ENCODE results near the gene BRME1.
A peak's percentile ranks its signal among the peaks of the same experiment; 100 is the strongest.

BRME1 gene

GRCh38 chr19:13861714-13862531 is 44.0 kb downstream of the BRME1 start:
- H2BK12ac ChIP-seq (ENCODE audit: low read length): peak overlapping the region; percentile 95
- peak overlapping the region; percentile 95 for H3K4ac ChIP-seq (ENCODE audit: low read depth, low read length)
- peaks cover 6% of the 10 kb centered on the region for H3K27me3 ChIP-seq (ENCODE audit: insufficient read depth, low read length)
- H4K8ac ChIP-seq (ENCODE audit: low read depth, low read length): peak overlapping the region; percentile 96
- peak overlapping the region; percentile 98 for H3K14ac ChIP-seq (ENCODE audit: low read length)
- peak overlapping the region; percentile 79 for H2AFZ ChIP-seq (ENCODE audit: insufficient read depth, low read length, poor library complexity)
- H3K23ac ChIP-seq (ENCODE audit: low read length): no peak overlapping the region
- H3K79me2 ChIP-seq (ENCODE audit: control insufficient read depth, insufficient read depth, low read length, poor library complexity): peaks cover 8% of the 10 kb centered on the region
- no peak overlapping the region for H3K4me3 ChIP-seq (ENCODE audit: low read depth, low read length)
- no peaks in the 10 kb centered on the region for H3K36me3 ChIP-seq (ENCODE audit: control insufficient read depth in 1 of 2, insufficient read depth in 2 of 2, low read length in 2 of 2)
- no CpG with 5 or more reads among the region's 27 CpGs for WGBS (ENCODE audit: extremely low coverage, insufficient coverage, insufficient read length)
- peak overlapping the region; percentile 98 for H2BK5ac ChIP-seq (ENCODE audit: low read depth, low read length, poor library complexity)
- peaks cover 2% of the 10 kb centered on the region for H3K9me3 ChIP-seq (ENCODE audit: insufficient read depth, low read depth, low read length)
- H3K18ac ChIP-seq (ENCODE audit: low read length): peak overlapping the region; percentile 97
- H3K4me2 ChIP-seq (ENCODE audit: low read length): peak overlapping the region; percentile 86
- H4K91ac ChIP-seq (ENCODE audit: low read depth, low read length): peak overlapping the region; percentile 100
- peak overlapping the region; percentile 89 for H3K27ac ChIP-seq (ENCODE audit: low read depth, low read length)
- H2BK120ac ChIP-seq (ENCODE audit: insufficient read depth, low read length, poor library complexity): peak overlapping the region; percentile 100
- peak; percentile 89 to 94 for DNase-seq
- H3K79me1 ChIP-seq (ENCODE audit: low read length): peaks cover 20% of the 10 kb centered on the region
- peak overlapping the region; percentile 97 for H4K12ac ChIP-seq (ENCODE audit: low read depth, low read length)
- H3K4me1 ChIP-seq (ENCODE audit: control insufficient read depth in 1 of 2, insufficient read depth in 2 of 2, low read length in 2 of 2): peaks cover 14 to 16% of the 10 kb centered on the region in 2 experiments
- H3K9ac ChIP-seq (ENCODE audit: low read length): peak overlapping the region; percentile 78
- H2AK5ac ChIP-seq (ENCODE audit: low read length): peak overlapping the region; percentile 100

- Histone ChIP-seq H2BK120ac (ENCODE audit: insufficient read depth, low read length, poor library complexity) (peak overlapping the region; percentile 100), H2AK5ac (ENCODE audit: low read length) (peak overlapping the region; percentile 100), H2BK5ac (ENCODE audit: low read depth, low read length, poor library complexity) (peak overlapping the region; percentile 98), H3K23ac (ENCODE audit: low read length) (no peak overlapping the region), H4K12ac (ENCODE audit: low read depth, low read length) (peak overlapping the region; percentile 97), H3K27me3 (ENCODE audit: insufficient read depth, low read length) (peaks cover 6% of the 10 kb centered on the region), H3K4ac (ENCODE audit: low read depth, low read length) (peak overlapping the region; percentile 95), H3K36me3 (ENCODE audit: control insufficient read depth in 1 of 2, insufficient read depth in 2 of 2, low read length in 2 of 2) (no peaks in the 10 kb centered on the region), H4K91ac (ENCODE audit: low read depth, low read length) (peak overlapping the region; percentile 100), H3K4me3 (ENCODE audit: low read depth, low read length) (no peak overlapping the region), H3K27ac (ENCODE audit: low read depth, low read length) (peak overlapping the region; percentile 89), H2BK12ac (ENCODE audit: low read length) (peak overlapping the region; percentile 95), H4K8ac (ENCODE audit: low read depth, low read length) (peak overlapping the region; percentile 96), H3K79me1 (ENCODE audit: low read length) (peaks cover 20% of the 10 kb centered on the region), H3K9me3 (ENCODE audit: insufficient read depth, low read depth, low read length) (no peaks in the 10 kb centered on the region), H3K4me1 (ENCODE audit: control insufficient read depth in 1 of 2, insufficient read depth in 2 of 2, low read length in 2 of 2) (peaks cover 14 to 16% of the 10 kb centered on the region in 2 experiments), H3K4me2 (ENCODE audit: low read length) (peak overlapping the region; percentile 86), H2AFZ (ENCODE audit: insufficient read depth, low read length, poor library complexity) (peak overlapping the region; percentile 79), H3K79me2 (ENCODE audit: control insufficient read depth, insufficient read depth, low read length, poor library complexity) (peaks cover 8% of the 10 kb centered on the region), H3K18ac (ENCODE audit: low read length) (peak overlapping the region; percentile 97), H3K9ac (ENCODE audit: low read length) (peak overlapping the region; percentile 59), H3K14ac (ENCODE audit: low read length) (peak overlapping the region; percentile 98)
- WGBS (ENCODE audit: extremely low coverage, insufficient coverage, insufficient read length): no CpG with 5 or more reads among the region's 11 CpGs
- DNase-seq: no peak
Observed at GRCh38 chr19:13861392-13861713, 44.6 kb downstream of the BRME1 start.

GRCh38 chr19:13860679-13861391 is 45.1 kb downstream of the BRME1 start:
- H4K8ac ChIP-seq (ENCODE audit: low read depth, low read length): no peak overlapping the region
- WGBS (ENCODE audit: extremely low coverage, insufficient coverage, insufficient read length): no CpG with 5 or more reads among the region's 13 CpGs
- H3K4me2 ChIP-seq (ENCODE audit: low read length): no peak overlapping the region
- H3K79me1 ChIP-seq (ENCODE audit: low read length): peaks cover 20% of the 10 kb centered on the region
- peak overlapping the region; percentile 2 for H2BK5ac ChIP-seq (ENCODE audit: low read depth, low read length, poor library complexity)
- H3K27ac ChIP-seq (ENCODE audit: low read depth, low read length): no peak overlapping the region
- H2AFZ ChIP-seq (ENCODE audit: insufficient read depth, low read length, poor library complexity): no peak overlapping the region
- H3K27me3 ChIP-seq (ENCODE audit: insufficient read depth, low read length): peaks cover 3% of the 10 kb centered on the region
- no peak overlapping the region for H3K23ac ChIP-seq (ENCODE audit: low read length)
- no peak overlapping the region for H4K12ac ChIP-seq (ENCODE audit: low read depth, low read length)
- H3K79me2 ChIP-seq (ENCODE audit: control insufficient read depth, insufficient read depth, low read length, poor library complexity): peaks cover 8% of the 10 kb centered on the region
- H3K4ac ChIP-seq (ENCODE audit: low read depth, low read length): no peak overlapping the region
- peak overlapping the region; percentile 100 for H4K91ac ChIP-seq (ENCODE audit: low read depth, low read length)
- H2BK120ac ChIP-seq (ENCODE audit: insufficient read depth, low read length, poor library complexity): peak overlapping the region; percentile 100
- H3K4me3 ChIP-seq (ENCODE audit: low read depth, low read length): no peak overlapping the region
- no peaks in the 10 kb centered on the region for H3K9me3 ChIP-seq (ENCODE audit: insufficient read depth, low read depth, low read length)
- H3K18ac ChIP-seq (ENCODE audit: low read length): no peak overlapping the region
- DNase-seq: no peak
- no peaks in the 10 kb centered on the region for H3K36me3 ChIP-seq (ENCODE audit: control insufficient read depth in 1 of 2, insufficient read depth in 2 of 2, low read length in 2 of 2)
- H3K4me1 ChIP-seq (ENCODE audit: control insufficient read depth in 1 of 2, insufficient read depth in 2 of 2, low read length in 2 of 2): peaks cover 10 to 14% of the 10 kb centered on the region in 2 experiments
- peak overlapping the region; percentile 13 for H3K14ac ChIP-seq (ENCODE audit: low read length)
- H2BK12ac ChIP-seq (ENCODE audit: low read length): peak overlapping the region; percentile 95
- peak overlapping the region; percentile 13 for H2AK5ac ChIP-seq (ENCODE audit: low read length)
- no peak overlapping the region for H3K9ac ChIP-seq (ENCODE audit: low read length)

- peak overlapping the region; percentile 78 for H3K18ac ChIP-seq (ENCODE audit: low read length)
- no peak overlapping the region for H4K12ac ChIP-seq (ENCODE audit: low read depth, low read length)
- peaks cover 10 to 14% of the 10 kb centered on the region in 2 experiments for H3K4me1 ChIP-seq (ENCODE audit: control insufficient read depth in 1 of 2, insufficient read depth in 2 of 2, low read length in 2 of 2)
- peak overlapping the region; percentile 86 for H2BK120ac ChIP-seq (ENCODE audit: insufficient read depth, low read length, poor library complexity)
- H2AK5ac ChIP-seq (ENCODE audit: low read length): peak overlapping the region; percentile 94
- peaks cover 8% of the 10 kb centered on the region for H3K79me2 ChIP-seq (ENCODE audit: control insufficient read depth, insufficient read depth, low read length, poor library complexity)
- peak overlapping the region; percentile 58 for H4K8ac ChIP-seq (ENCODE audit: low read depth, low read length)
- H3K27ac ChIP-seq (ENCODE audit: low read depth, low read length): peak overlapping the region; percentile 62
- no peak overlapping the region for H3K23ac ChIP-seq (ENCODE audit: low read length)
- DNase-seq: peak; percentile 58 to 82
- H3K79me1 ChIP-seq (ENCODE audit: low read length): peaks cover 23% of the 10 kb centered on the region
- WGBS (ENCODE audit: extremely low coverage, insufficient coverage, insufficient read length): 100% methylated on average over 1 of the region's 3 CpGs
- no peaks in the 10 kb centered on the region for H3K9me3 ChIP-seq (ENCODE audit: insufficient read depth, low read depth, low read length)
- H3K4me3 ChIP-seq (ENCODE audit: low read depth, low read length): no peak overlapping the region
- H2BK12ac ChIP-seq (ENCODE audit: low read length): peak overlapping the region; percentile 92
- no peak overlapping the region for H3K4me2 ChIP-seq (ENCODE audit: low read length)
- H3K27me3 ChIP-seq (ENCODE audit: insufficient read depth, low read length): no peaks in the 10 kb centered on the region
- H3K9ac ChIP-seq (ENCODE audit: low read length): no peak overlapping the region
- peak overlapping the region; percentile 19 for H2AFZ ChIP-seq (ENCODE audit: insufficient read depth, low read length, poor library complexity)
- H4K91ac ChIP-seq (ENCODE audit: low read depth, low read length): peak overlapping the region; percentile 93
- H3K4ac ChIP-seq (ENCODE audit: low read depth, low read length): peak overlapping the region; percentile 48
- peak overlapping the region; percentile 68 for H3K14ac ChIP-seq (ENCODE audit: low read length)
- H2BK5ac ChIP-seq (ENCODE audit: low read depth, low read length, poor library complexity): peak overlapping the region; percentile 69
- no peaks in the 10 kb centered on the region for H3K36me3 ChIP-seq (ENCODE audit: control insufficient read depth in 1 of 2, insufficient read depth in 2 of 2, low read length in 2 of 2)
Observed at GRCh38 chr19:13859361-13859880, 46.5 kb downstream of the BRME1 start.
